ENCODE data around the gene TUBB2A.
"Not testable (repeated sequence)": the region's sequence is repeated elsewhere in the genome, so short reads cannot be mapped to it uniquely, and the experiment has no call there.

The TUBB2A gene

GRCh38 chr6:3152689-3153088 lies 4.7 kb downstream of the TUBB2A start:
- DNase-seq (ENCODE audit: low spot score), result no peak

- DNase-seq (ENCODE audit: low spot score), result no peak
Observed at GRCh38 chr6:3151691-3152090, 5.7 kb downstream of the TUBB2A start.

DNA sequence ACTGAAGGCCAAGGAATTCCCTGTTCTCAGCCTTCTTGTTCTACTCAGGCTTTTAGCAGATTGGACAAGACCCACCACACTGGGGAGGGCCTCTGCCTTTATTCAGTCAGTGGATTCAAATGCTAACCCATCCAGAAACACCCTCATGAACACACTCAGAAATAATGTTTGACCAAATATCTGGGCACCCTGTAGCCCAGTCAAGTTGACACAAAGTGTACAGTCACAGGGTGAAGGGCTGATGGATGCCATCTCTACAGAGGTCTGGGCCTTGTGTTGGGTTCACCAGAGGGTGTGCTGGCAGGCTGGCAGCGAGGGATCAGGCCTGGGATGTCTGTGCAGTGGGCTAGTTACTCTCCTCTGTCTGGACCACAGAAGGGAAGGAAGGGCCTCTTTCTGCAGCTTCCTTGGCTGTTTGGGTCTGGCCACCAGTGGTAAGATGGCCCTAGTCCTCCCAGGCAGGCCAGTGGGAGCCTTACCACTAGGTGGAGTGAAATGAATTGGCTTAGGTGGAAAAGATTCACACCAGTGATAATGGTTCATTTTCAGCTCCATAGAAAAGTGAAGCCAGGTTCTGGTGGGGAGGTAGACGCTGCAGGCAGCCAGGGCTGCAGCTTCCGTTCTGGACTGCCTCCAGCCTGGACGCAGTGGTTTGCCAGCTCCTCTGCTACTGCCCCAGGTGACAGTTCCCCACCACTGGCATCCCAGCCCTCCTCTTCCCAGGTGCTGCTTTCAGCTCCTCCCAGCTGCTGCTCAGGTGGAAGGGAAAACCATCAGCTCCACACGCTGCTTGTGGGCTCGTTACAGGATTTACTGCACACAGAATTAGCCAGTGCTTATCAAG lies 9.2 kb downstream of the TUBB2A start:
- no peak for DNase-seq (ENCODE audit: low spot score)

DNA sequence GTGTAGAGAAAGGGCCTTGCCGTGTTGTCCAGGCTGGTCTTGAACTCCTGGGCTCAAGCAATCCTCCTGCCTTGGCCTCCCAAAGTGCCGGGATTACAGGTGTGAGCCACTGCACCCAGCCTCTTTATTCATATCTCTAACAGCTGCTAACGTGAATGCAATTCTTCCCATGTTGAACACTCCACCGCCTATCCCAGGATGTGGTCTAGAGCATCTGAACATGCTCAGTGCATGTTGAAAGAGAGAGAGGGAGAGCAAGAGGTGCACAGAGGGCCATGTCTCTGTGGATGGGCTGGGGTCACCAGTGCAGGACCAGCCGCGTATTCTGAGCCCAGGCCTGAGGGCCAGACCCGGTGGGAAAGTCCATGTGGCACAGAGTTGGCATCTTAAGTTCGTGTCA lies 12.8 kb downstream of the TUBB2A start:
- no peak for DNase-seq (ENCODE audit: low spot score)

- DNase-seq (ENCODE audit: low spot score), result no peak
Observed at GRCh38 chr6:3143158-3143557, 14.2 kb downstream of the TUBB2A start.

DNA sequence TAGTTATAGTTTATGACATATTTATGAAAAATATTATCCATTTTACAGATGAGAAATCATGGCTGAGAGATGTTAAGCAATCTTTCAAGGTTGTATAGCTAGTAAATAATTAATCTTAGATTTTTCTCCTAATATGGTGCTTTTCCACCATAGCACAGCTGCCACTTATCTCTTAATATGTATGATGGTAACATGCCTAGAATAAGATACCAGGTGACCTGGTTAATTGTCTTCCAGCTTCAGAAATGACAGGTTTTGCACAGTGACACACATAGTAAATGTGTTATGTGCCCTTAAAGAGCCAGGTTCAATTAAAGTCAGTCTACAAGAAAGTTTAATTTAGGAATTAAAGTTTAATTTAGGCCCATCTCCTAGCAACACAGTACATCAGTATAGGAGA lies 14.8 kb downstream of the TUBB2A start:
- no peak for DNase-seq (ENCODE audit: low spot score)

- DNase-seq (ENCODE audit: low spot score), result no peak
Observed at GRCh38 chr6:3140201-3140600, 17.1 kb downstream of the TUBB2A start.

DNA sequence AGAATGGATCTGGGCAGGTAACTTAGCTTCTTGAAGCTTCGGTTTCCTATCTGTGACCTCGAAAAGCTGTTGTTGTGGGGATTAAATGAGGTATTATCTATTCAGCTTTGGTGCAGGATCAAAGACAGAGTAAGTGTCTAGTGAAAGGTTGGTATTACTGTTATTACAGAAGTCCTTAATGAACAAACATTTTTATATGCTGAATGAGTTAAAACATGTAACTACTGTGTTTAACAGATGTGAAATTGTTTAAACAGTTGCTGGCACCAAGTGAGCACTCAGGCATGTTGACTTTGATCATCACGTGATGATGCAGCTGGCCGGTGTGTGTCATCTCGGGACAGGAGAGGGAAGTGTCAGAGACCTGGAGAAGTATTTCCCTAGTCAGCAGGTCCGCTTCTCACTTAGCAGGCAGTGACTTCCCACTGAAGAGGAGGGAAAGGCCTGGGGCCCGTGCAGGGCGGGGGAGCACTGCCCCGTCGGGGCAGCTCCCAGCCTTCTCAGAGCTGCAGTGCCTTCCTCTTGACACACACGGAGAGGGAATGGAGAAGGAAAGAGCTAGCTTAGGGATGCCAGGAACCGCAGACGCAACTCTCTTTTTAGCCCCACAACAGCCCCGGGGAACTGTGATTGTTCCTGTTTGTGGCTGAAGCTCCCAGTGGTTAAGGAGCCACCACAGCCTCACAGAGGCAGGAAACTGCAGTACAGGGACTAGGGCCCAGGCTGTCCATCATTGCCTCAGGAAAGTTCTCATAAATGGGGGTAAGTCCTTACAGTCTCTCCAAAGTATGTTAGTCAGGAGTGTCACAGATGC lies 18.0 kb downstream of the TUBB2A start:
- DNase-seq (ENCODE audit: low spot score), result no peak

DNA sequence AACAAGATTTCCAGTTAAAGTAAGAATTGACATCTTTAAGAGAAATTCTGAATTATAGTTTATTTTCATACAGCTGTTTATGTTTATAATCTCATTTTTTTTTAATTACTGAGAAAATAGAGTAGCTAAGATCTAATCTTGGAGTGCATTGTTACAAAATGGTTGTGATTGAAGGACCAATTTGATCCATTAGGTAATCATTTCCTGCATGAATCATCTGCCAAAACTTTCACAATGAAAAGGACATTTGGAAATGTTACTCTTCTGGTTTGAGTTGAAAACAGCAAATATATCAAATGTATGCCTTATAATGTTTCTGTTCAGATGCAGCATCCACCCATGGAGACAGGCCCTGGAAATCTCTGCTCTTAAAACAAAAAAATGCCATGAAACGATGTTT lies 19.0 kb downstream of the TUBB2A start:
- no peak for DNase-seq (ENCODE audit: low spot score)

GRCh38 chr6:3137873-3138272 lies 19.5 kb downstream of the TUBB2A start:
- DNase-seq (ENCODE audit: low spot score), result not testable (repeated sequence)

GRCh38 chr6:3137057-3137777 lies 20.1 kb downstream of the TUBB2A start:
- DNase-seq (ENCODE audit: low spot score), result no peak

- no peak for DNase-seq (ENCODE audit: low spot score)
Observed at GRCh38 chr6:3136292-3137011, 20.9 kb downstream of the TUBB2A start.

- no peak for DNase-seq (ENCODE audit: low spot score)
Observed at GRCh38 chr6:3135668-3136291, 21.6 kb downstream of the TUBB2A start.

- DNase-seq (ENCODE audit: low spot score), result no peak
Observed at GRCh38 chr6:3133515-3133914, 23.8 kb downstream of the TUBB2A start.

DNA sequence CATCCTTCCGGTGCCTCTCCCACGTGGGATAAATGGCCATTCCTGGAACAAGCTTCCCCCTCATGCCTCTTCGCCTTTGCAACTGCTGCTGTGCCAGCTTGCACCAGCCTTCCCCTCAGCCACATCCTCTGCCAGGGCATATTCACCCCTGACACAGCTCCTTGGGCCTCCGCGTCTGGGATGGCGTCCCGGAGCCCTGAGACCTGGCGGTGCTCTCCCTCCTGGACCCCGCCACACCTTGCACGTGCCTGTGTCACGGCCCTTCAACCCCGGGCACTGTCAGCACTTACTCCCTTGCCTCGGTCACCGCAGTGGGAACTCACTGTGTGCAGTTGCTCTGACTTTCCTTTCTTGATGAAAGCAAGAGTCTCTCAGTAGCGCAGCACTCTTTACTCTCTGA lies 25.6 kb downstream of the TUBB2A start:
- no peak for DNase-seq (ENCODE audit: low spot score)

DNA sequence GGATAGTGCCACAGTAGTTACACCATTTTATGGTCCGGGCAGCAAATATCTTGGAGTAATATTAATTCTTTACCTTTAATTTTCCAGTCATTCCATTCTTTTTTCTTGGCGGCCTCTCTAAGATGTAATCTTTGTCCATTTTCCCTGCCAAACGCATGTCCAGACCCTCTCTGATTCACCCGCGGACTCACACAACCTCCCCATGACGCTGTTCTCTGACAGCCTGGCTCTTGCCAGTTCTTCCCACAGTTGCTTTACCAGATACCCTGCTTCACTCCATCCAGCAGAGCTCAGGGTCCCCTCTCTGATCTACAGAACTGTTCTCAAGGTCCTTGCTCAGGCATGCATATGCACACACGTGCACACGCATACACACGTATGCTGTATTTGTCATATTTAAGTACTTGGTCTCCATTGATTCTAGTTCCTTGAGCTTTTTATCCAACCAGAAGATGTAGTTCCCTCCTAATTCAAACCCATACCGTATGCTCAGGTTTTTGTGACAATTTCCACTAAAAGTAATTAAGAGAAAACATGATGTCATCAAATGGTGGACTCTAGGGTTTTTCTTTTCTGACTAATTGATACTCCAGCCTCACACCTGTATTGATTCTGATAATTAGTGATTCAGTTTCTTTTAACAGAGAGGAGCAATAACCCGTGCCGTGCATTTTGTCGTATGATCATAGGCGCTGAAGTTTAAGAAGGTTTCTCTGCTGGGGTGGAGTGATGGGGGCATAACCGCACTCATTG lies 28.8 kb downstream of the TUBB2A start:
- no peak for DNase-seq (ENCODE audit: low spot score)

GRCh38 chr6:3125815-3126214 lies 31.5 kb downstream of the TUBB2A start:
- no peak for DNase-seq (ENCODE audit: low spot score)

DNA sequence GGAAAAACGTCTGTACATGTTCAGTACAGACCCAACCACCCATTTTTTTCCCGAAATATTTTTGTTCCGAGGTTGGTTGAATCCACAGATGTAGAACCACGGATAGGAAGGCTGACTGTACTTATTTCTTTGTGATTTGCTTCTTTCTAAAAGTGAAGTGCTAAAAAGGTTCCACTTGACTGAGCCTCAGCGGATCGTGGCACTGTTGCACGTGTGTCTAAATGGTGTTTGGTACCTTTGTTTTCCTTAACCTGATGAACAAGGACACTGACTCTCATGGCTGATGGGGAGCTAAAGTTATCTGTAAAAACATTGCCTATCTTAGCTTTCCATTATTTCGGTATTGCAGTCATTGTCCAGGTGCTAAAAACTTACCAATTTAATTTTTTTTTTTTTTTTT lies 32.7 kb downstream of the TUBB2A start:
- DNase-seq (ENCODE audit: low spot score), result no peak

- DNase-seq (ENCODE audit: low spot score), result no peak
Observed at GRCh38 chr6:3122823-3123182, 34.5 kb downstream of the TUBB2A start.

DNA sequence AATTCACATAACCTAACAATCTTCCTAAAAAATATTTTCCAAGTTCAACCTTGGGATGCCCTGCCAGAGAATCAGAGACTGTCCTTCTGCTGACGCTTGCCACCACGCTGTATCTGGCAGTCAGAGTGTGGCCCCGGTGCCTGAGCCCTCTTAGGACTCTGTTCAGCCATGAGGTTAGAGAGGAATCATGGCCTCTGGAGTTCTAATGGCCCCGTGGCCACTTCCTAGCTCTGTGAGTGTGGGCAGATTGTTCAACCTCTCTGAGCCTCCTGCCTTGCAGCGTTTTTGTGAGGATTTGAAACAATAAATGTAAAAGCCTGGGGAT lies 36.6 kb downstream of the TUBB2A start:
- DNase-seq (ENCODE audit: low spot score), result no peak

Data from LoVo (cell line).